ENCODE data around the gene KRTAP10-2. TPM values are rescaled to one million over a fixed set of nuclear protein-coding genes. Genes with fewer than 3 reads are reported as not detected.

KRTAP10-2 gene
- polyA plus RNA-seq, 3 donors from 2014 or later = not detected

GRCh38 chr21:44527156-44527982 is 23.9 kb downstream of the KRTAP10-2 start:
- no peak overlapping the region for H3K4me3 Mint-ChIP-seq
- DNase-seq = no peak
- no peak overlapping the region for H3K27ac Mint-ChIP-seq
- peaks cover 0 to 3% (median 2%) of the 10 kb centered on the region in 3 donors for H3K27me3 Mint-ChIP-seq (ENCODE audit: low read depth in 3 of 3)
- H3K36me3 Mint-ChIP-seq = no peaks in the 10 kb centered on the region
- no peaks in the 10 kb centered on the region for H3K4me1 Mint-ChIP-seq
- H3K9me3 Mint-ChIP-seq = no peaks in the 10 kb centered on the region

- no peaks in the 10 kb centered on the region for H3K36me3 Mint-ChIP-seq
- peaks cover 0 to 2% (median 0%) of the 10 kb centered on the region in 3 donors for H3K27me3 Mint-ChIP-seq (ENCODE audit: low read depth in 3 of 3)
- no peak overlapping the region for H3K27ac Mint-ChIP-seq
- H3K4me1 Mint-ChIP-seq = no peaks in the 10 kb centered on the region
- no peaks in the 10 kb centered on the region for H3K9me3 Mint-ChIP-seq
- H3K4me3 Mint-ChIP-seq = no peak overlapping the region
- no peak for DNase-seq
These were observed 25.0 kb downstream of the KRTAP10-2 start for GRCh38 chr21:44526096-44526997.

GRCh38 chr21:44525391-44526095 is 25.8 kb downstream of the KRTAP10-2 start:
- Mint-ChIP-seq H3K27me3 (ENCODE audit: low read depth in 3 of 3) (peaks cover 0 to 2% (median 0%) of the 10 kb centered on the region in 3 donors), H3K27ac (no peak overlapping the region), H3K9me3 (no peaks in the 10 kb centered on the region), H3K36me3 (no peaks in the 10 kb centered on the region), H3K4me1 (no peaks in the 10 kb centered on the region), H3K4me3 (no peak overlapping the region)
- no peak for DNase-seq

- Mint-ChIP-seq H3K4me3 (no peak overlapping the region), H3K4me1 (no peaks in the 10 kb centered on the region), H3K36me3 (no peaks in the 10 kb centered on the region), H3K27me3 (ENCODE audit: low read depth in 3 of 3) (no peaks in the 10 kb centered on the region), H3K9me3 (no peaks in the 10 kb centered on the region), H3K27ac (no peak overlapping the region)
- DNase-seq = no peak
These were observed 26.6 kb downstream of the KRTAP10-2 start for GRCh38 chr21:44524414-44525371.

GRCh38 chr21:44523567-44524413 is 27.5 kb downstream of the KRTAP10-2 start:
- H3K27me3 Mint-ChIP-seq (ENCODE audit: low read depth in 3 of 3) = no peaks in the 10 kb centered on the region
- H3K36me3 Mint-ChIP-seq = no peaks in the 10 kb centered on the region
- no peak overlapping the region for H3K27ac Mint-ChIP-seq
- no peak overlapping the region for H3K4me3 Mint-ChIP-seq
- no peaks in the 10 kb centered on the region for H3K4me1 Mint-ChIP-seq
- no peaks in the 10 kb centered on the region for H3K9me3 Mint-ChIP-seq
- no peak for DNase-seq

- H3K36me3 Mint-ChIP-seq = no peaks in the 10 kb centered on the region
- no peak overlapping the region for H3K4me3 Mint-ChIP-seq
- H3K4me1 Mint-ChIP-seq = no peaks in the 10 kb centered on the region
- no peaks in the 10 kb centered on the region for H3K27me3 Mint-ChIP-seq (ENCODE audit: low read depth in 3 of 3)
- no peak for DNase-seq
- H3K27ac Mint-ChIP-seq = no peak overlapping the region
- no peaks in the 10 kb centered on the region for H3K9me3 Mint-ChIP-seq
These were observed 28.5 kb downstream of the KRTAP10-2 start for GRCh38 chr21:44522753-44523204.

GRCh38 chr21:44521928-44522752 is 29.2 kb downstream of the KRTAP10-2 start:
- no peak overlapping the region for H3K4me3 Mint-ChIP-seq
- no peaks in the 10 kb centered on the region for H3K36me3 Mint-ChIP-seq
- H3K9me3 Mint-ChIP-seq = no peaks in the 10 kb centered on the region
- H3K27me3 Mint-ChIP-seq (ENCODE audit: low read depth in 3 of 3) = no peaks in the 10 kb centered on the region
- DNase-seq = no peak
- H3K4me1 Mint-ChIP-seq = no peaks in the 10 kb centered on the region
- H3K27ac Mint-ChIP-seq = no peak overlapping the region

- Mint-ChIP-seq H3K4me1 (no peaks in the 10 kb centered on the region), H3K27ac (no peak overlapping the region), H3K9me3 (no peaks in the 10 kb centered on the region), H3K27me3 (ENCODE audit: low read depth in 3 of 3) (peaks cover 0 to 2% (median 0%) of the 10 kb centered on the region in 3 donors), H3K4me3 (no peak overlapping the region), H3K36me3 (no peaks in the 10 kb centered on the region)
- no peak for DNase-seq
These were observed 29.9 kb downstream of the KRTAP10-2 start for GRCh38 chr21:44521301-44521927.

- H3K4me1 Mint-ChIP-seq = no peaks in the 10 kb centered on the region
- no peak overlapping the region for H3K4me3 Mint-ChIP-seq
- DNase-seq = no peak
- H3K27me3 Mint-ChIP-seq (ENCODE audit: low read depth in 3 of 3) = peaks cover 0 to 2% (median 1%) of the 10 kb centered on the region in 3 donors
- H3K9me3 Mint-ChIP-seq = no peaks in the 10 kb centered on the region
- H3K27ac Mint-ChIP-seq = no peak overlapping the region
- no peaks in the 10 kb centered on the region for H3K36me3 Mint-ChIP-seq
These were observed 30.7 kb downstream of the KRTAP10-2 start for GRCh38 chr21:44520326-44521300.

Data from immature natural killer cell (primary cell).